ENCODE results near the gene SLIT3.

SLIT3 gene

DNA sequence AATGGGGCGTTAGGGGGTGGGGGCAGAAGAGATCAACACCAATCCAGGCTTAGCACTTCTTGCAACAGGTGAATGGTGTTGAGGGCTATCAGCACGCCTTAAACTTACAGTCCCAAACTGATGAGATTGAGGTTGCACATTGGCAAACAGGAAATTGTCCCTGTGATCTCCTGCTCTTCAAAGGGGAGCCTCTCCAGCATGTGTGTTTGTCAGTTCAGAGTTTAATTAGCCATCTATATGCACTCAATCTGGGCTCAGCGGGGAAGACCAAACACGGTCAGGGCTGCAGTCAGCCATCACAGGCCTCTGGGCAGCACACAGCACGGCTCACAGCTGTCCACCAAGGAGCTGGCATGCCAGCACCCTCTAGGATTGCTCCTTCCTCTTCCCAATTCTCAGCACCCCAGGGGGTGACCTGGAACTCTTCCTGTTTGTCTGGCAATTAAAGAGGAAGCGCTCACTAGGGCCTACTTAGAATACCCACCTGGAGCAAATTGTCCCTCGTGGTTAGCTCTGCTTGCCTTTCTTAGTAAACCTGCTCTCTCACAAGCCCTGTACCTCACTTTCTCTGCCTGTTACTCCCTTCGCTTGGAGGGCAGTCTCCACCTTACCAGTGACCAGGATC is 217.4 kb downstream of the SLIT3 start:
- H3K4me3 ChIP-seq (ENCODE audit: low read depth, low read length): no peak overlapping the region
- no peak for DNase-seq (ENCODE audit: low read depth)
- TF ChIP-seq, protein P1, sequence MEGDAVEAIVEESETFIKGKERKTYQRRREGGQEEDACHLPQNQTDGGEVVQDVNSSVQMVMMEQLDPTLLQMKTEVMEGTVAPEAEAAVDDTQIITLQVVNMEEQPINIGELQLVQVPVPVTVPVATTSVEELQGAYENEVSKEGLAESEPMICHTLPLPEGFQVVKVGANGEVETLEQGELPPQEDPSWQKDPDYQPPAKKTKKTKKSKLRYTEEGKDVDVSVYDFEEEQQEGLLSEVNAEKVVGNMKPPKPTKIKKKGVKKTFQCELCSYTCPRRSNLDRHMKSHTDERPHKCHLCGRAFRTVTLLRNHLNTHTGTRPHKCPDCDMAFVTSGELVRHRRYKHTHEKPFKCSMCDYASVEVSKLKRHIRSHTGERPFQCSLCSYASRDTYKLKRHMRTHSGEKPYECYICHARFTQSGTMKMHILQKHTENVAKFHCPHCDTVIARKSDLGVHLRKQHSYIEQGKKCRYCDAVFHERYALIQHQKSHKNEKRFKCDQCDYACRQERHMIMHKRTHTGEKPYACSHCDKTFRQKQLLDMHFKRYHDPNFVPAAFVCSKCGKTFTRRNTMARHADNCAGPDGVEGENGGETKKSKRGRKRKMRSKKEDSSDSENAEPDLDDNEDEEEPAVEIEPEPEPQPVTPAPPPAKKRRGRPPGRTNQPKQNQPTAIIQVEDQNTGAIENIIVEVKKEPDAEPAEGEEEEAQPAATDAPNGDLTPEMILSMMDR (IDR thresholded peaks at IDR 0.05; ENCODE audit: low read depth, low read length): no peak
- TF ChIP-seq, protein P2, sequence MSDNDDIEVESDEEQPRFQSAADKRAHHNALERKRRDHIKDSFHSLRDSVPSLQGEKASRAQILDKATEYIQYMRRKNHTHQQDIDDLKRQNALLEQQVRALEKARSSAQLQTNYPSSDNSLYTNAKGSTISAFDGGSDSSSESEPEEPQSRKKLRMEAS (IDR thresholded peaks at IDR 0.05; ENCODE audit: low read depth, low read length): no peak
- TF ChIP-seq MYC (IDR thresholded peaks at IDR 0.05; ENCODE audit: low read depth, low read length) (no peak), POLR2A (IDR thresholded peaks at IDR 0.05; ENCODE audit: extremely low read depth, insufficient read length) (no peak)

DNA sequence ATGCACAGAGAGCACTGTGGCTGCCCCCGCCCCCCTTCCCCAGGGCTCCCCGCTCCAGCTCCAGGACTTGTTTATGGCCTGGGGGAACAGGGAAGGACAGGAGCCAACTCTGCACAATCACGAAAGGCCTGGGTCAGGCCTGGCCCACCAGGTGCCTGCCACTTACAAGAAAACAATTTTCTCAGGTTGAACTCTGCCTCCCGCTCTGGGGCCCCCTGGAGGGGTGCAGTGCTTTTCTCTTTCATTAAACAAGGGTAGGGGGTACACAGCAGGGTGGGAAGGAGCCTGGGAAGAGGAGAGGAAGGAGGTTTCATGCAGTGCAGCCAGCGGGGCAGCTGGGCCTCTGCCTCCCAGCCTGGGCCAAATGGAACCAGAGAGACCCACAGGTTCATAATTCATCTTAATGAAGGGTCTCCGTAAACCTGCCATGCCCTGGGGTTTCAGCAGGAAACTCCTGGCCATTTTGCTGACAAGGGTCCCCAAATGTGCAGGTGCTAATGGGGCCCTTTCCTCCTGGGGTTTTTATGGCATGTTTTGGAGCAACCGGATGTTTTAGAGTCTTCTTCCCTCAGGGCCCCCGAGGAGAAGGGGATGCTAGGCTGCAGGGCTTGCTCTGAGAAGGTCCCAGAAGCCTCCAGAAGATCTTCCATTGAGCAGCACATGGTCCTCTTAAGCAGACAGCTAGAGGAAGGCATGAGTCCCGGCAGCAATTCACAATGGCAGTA is 219.8 kb downstream of the SLIT3 start:
- TF ChIP-seq POLR2A (IDR thresholded peaks at IDR 0.05; ENCODE audit: extremely low read depth, insufficient read length): no peak
- TF ChIP-seq, protein P1 (IDR thresholded peaks at IDR 0.05; ENCODE audit: low read depth, low read length): no peak
- TF ChIP-seq, protein P2 (IDR thresholded peaks at IDR 0.05; ENCODE audit: low read depth, low read length): no peak
- no peak for TF ChIP-seq MYC (IDR thresholded peaks at IDR 0.05; ENCODE audit: low read depth, low read length)
- DNase-seq (ENCODE audit: low read depth): no peak
- no peak overlapping the region for H3K4me3 ChIP-seq (ENCODE audit: low read depth, low read length)

DNA sequence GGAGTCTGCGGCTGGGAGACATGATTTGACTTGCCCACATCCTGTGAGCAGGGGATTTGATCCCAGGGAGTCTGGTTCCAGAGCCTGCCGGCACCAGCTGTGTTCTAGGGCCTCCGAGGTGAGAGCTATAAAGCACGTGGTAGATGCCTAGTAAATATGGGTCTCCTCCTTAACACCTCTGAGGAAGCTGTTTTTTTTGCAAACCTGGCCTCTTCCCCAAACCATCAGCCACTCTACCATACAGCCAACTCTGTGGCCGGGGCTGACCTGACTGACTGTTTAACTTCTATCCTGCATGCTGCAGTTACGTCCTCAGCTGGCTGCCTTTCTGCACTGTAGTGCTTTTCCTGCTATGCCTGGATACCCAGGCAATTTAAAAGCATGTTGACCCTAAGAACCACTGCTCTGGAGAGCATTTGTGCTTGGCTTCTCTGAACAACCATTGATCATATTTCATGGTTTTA is 220.5 kb downstream of the SLIT3 start:
- H3K4me3 ChIP-seq (ENCODE audit: low read depth, low read length): no peak overlapping the region
- TF ChIP-seq, protein P2 (IDR thresholded peaks at IDR 0.05; ENCODE audit: low read depth, low read length): no peak
- no peak for TF ChIP-seq MYC (IDR thresholded peaks at IDR 0.05; ENCODE audit: low read depth, low read length)
- TF ChIP-seq, protein P1 (IDR thresholded peaks at IDR 0.05; ENCODE audit: low read depth, low read length): no peak
- no peak for TF ChIP-seq POLR2A (IDR thresholded peaks at IDR 0.05; ENCODE audit: extremely low read depth, insufficient read length)
- no peak for DNase-seq (ENCODE audit: low read depth)

DNA sequence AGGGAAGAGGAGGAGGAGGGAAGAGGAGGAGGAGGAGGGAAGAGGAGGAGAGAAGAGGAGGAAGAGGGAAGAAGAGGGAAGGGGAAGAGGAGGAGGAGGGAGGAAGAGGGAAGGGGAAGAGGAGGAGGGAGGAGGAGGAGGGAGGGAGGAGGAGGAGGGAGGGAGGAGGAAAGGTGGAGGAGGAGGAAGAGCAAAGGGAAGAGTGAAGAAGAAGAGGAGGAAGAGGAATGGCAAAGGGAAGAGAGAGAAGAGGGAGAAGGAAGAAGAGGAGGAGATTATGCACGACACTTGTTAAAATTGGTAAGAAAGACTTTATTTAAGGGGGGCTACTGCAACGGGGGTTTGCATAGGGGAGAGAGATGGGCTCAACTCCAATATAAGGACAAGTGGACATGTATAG is 221.2 kb downstream of the SLIT3 start:
- TF ChIP-seq POLR2A (IDR thresholded peaks at IDR 0.05; ENCODE audit: extremely low read depth, insufficient read length) (no peak), MYC (IDR thresholded peaks at IDR 0.05; ENCODE audit: low read depth, low read length) (no peak)
- TF ChIP-seq, protein P1 (IDR thresholded peaks at IDR 0.05; ENCODE audit: low read depth, low read length): no peak
- TF ChIP-seq, protein P2 (IDR thresholded peaks at IDR 0.05; ENCODE audit: low read depth, low read length): no peak
- no peak overlapping the region for H3K4me3 ChIP-seq (ENCODE audit: low read depth, low read length)
- DNase-seq (ENCODE audit: low read depth): no peak

DNA sequence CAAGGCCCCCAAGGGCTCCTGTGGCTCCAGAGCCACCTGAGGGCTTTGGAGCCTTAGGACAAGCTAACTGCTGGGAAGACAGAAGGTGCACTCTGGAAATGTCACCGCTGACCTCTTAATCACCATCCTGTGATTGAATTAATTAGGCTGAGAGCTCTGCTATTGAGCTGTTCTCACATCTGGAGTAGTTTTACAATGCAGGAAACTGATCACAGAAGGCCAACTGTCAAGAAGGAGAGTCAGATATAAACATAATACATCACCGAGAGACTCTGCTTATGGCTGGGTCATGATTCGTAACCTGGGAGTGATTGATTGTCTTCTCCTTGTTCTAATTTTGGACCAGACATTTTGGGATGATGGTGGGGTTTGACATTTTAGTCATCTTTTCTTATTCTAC is 226.1 kb downstream of the SLIT3 start:
- DNase-seq (ENCODE audit: low read depth): no peak

More for the DNA sequence above, 226.1 kb downstream of the SLIT3 start:
- no peak for TF ChIP-seq POLR2A (IDR thresholded peaks at IDR 0.05; ENCODE audit: extremely low read depth, insufficient read length)
- TF ChIP-seq, protein P1 (IDR thresholded peaks at IDR 0.05; ENCODE audit: low read depth, low read length): no peak
- TF ChIP-seq, protein P2 (IDR thresholded peaks at IDR 0.05; ENCODE audit: low read depth, low read length): no peak
- H3K4me3 ChIP-seq (ENCODE audit: low read depth, low read length): no peak overlapping the region

Measured in NB4 (cell line).